GM19099 (cell line): Measurements from ENCODE around the gene TCF7L1.

Experiments used
- POLR2A ChIP-seq: IDR thresholded peaks from 3 replicates; pipeline ENCODE4 v1.6.1; 2011; ENCODE audit warnings: low read depth; ENCODE audit not compliant: insufficient read length; ENCODE audit errors: extremely low read depth

Gene TCF7L1

GRCh38 chr2:85154048-85154753 lies 21.0 kb downstream of the TCF7L1 start:
- TF ChIP-seq POLR2A: no peak

GRCh38 chr2:85156153-85156552 lies 23.0 kb downstream of the TCF7L1 start:
- no peak for TF ChIP-seq POLR2A

- no peak for TF ChIP-seq POLR2A
These were observed 23.4 kb downstream of the TCF7L1 start for GRCh38 chr2:85156619-85157018.

- no peak for TF ChIP-seq POLR2A
These were observed 24.2 kb downstream of the TCF7L1 start for GRCh38 chr2:85157345-85157744.

GRCh38 chr2:85158559-85159273 lies 25.5 kb downstream of the TCF7L1 start:
- TF ChIP-seq POLR2A: no peak

- no peak for TF ChIP-seq POLR2A
These were observed 26.4 kb downstream of the TCF7L1 start for GRCh38 chr2:85159589-85159988.

- no peak for TF ChIP-seq POLR2A
These were observed 28.1 kb downstream of the TCF7L1 start for GRCh38 chr2:85160966-85161960.

- no peak for TF ChIP-seq POLR2A
These were observed 29.6 kb downstream of the TCF7L1 start for GRCh38 chr2:85162746-85163301.

GRCh38 chr2:85163675-85164074 lies 30.5 kb downstream of the TCF7L1 start:
- TF ChIP-seq POLR2A: no peak

GRCh38 chr2:85164145-85164569 lies 31.0 kb downstream of the TCF7L1 start:
- no peak for TF ChIP-seq POLR2A

- no peak for TF ChIP-seq POLR2A
These were observed 32.0 kb downstream of the TCF7L1 start for GRCh38 chr2:85165088-85165690.

GRCh38 chr2:85166021-85166420 lies 32.8 kb downstream of the TCF7L1 start:
- TF ChIP-seq POLR2A: no peak

GRCh38 chr2:85167479-85167878 lies 34.3 kb downstream of the TCF7L1 start:
- TF ChIP-seq POLR2A: no peak

GRCh38 chr2:85168942-85169341 lies 35.8 kb downstream of the TCF7L1 start:
- no peak for TF ChIP-seq POLR2A

GRCh38 chr2:85169581-85169980 lies 36.4 kb downstream of the TCF7L1 start:
- TF ChIP-seq POLR2A: no peak

GRCh38 chr2:85170938-85171475 lies 37.8 kb downstream of the TCF7L1 start:
- TF ChIP-seq POLR2A: no peak
